GM19238 (cell line): ENCODE measurements around the gene CDC20.

Experiments used
- DNase-seq: peaks from one replicate; pipeline ENCODE4 v3.0.0; 2011; ENCODE audit warnings: low spot score; ENCODE audit not compliant: insufficient read length

CDC20 gene

GRCh38 chr1:43358746-43359693 is at the start of gene CDC20:
Gene CDC20, plus strand, starts transcription at chr1:43358981. Its CDS starts 235 bp downstream, at chr1:43359216.
- peak; percentile 89 for DNase-seq

- DNase-seq = no peak
These were observed 49.3 kb upstream of the CDC20 start for GRCh38 chr1:43309405-43310025.

GRCh38 chr1:43311521-43311920 is 47.3 kb upstream of the CDC20 start:
- no peak for DNase-seq

GRCh38 chr1:43312212-43312623 is 46.6 kb upstream of the CDC20 start:
- no peak for DNase-seq

- no peak for DNase-seq
These were observed 45.9 kb upstream of the CDC20 start for GRCh38 chr1:43312663-43313515.

- DNase-seq = no peak
These were observed 45.0 kb upstream of the CDC20 start for GRCh38 chr1:43313771-43314170.

GRCh38 chr1:43314233-43314632 is 44.5 kb upstream of the CDC20 start:
- no peak for DNase-seq

- no peak for DNase-seq
These were observed 43.3 kb upstream of the CDC20 start for GRCh38 chr1:43315481-43315880.

GRCh38 chr1:43315963-43316737 is 42.6 kb upstream of the CDC20 start:
- no peak for DNase-seq

GRCh38 chr1:43316738-43317520 is 41.9 kb upstream of the CDC20 start:
- DNase-seq = no peak

GRCh38 chr1:43317817-43318471 is 40.8 kb upstream of the CDC20 start:
- DNase-seq = no peak

- no peak for DNase-seq
These were observed 40.0 kb upstream of the CDC20 start for GRCh38 chr1:43318831-43319230.

GRCh38 chr1:43319288-43319687 is 39.5 kb upstream of the CDC20 start:
- DNase-seq = no peak

GRCh38 chr1:43319766-43320165 is 39.0 kb upstream of the CDC20 start:
- no peak for DNase-seq

- DNase-seq = no peak
These were observed 37.4 kb upstream of the CDC20 start for GRCh38 chr1:43321331-43321891.

- no peak for DNase-seq
These were observed 36.3 kb upstream of the CDC20 start for GRCh38 chr1:43322506-43322905.

GRCh38 chr1:43324810-43325209 is 34.0 kb upstream of the CDC20 start:
- DNase-seq = no peak

GRCh38 chr1:43325381-43325780 is 33.4 kb upstream of the CDC20 start:
- no peak for DNase-seq

- DNase-seq = no peak
These were observed 31.1 kb upstream of the CDC20 start for GRCh38 chr1:43327549-43328292.
